Caco-2 (cell line): ENCODE results near the gene APBB1IP. TPM values are rescaled to one million over a fixed set of nuclear protein-coding genes. Genes with fewer than 3 reads are reported as not detected.

Source experiments
- BruUV-seq: library from RNA; stranded (reverse); fragments of 400-500 nt; replicated peaks from 2 replicates; lab custom pipeline; 2021; lab: Mats Ljungman, UMichigan
- CTCF ChIA-PET: fragments of 300-600 bp; sonication (Branson Sonifier 250); formaldehyde crosslinking; loops from one replicate; lab custom pipeline; 2022; ENCODE audit warnings: antibody characterized with exemption; lab: Charles Lee
- POLR2A ChIA-PET: fragments of 300-600 bp; sonication (Branson Sonifier 250); formaldehyde crosslinking; loops from one replicate; lab custom pipeline; 2022; ENCODE audit warnings: antibody characterized with exemption; lab: Charles Lee
- DNase-seq, 2 experiments: peaks; one replicate each; pipeline versions ENCODE4 v3.0.0 to v3.0.0-alpha.2; 2020 to 2022
- H3K27me3 ChIP-seq: replicated peaks from 2 replicates; pipeline ENCODE4 v1.6.0; 2011; ENCODE audit warnings: low read length; ENCODE audit not compliant: control insufficient read depth, insufficient read depth
- H3K36me3 ChIP-seq: 2 replicates; pipeline ENCODE4 v1.5.1; 2011; ENCODE audit warnings: low read length; ENCODE audit not compliant: control insufficient read depth, insufficient read depth
- H3K4me1 ChIP-seq: fragments of 250-450 bp; sonication (Bioruptor Pico); 2 replicates; pipeline ENCODE4 v1.5.1; 2020; ENCODE audit warnings: mild to moderate bottlenecking
- H3K4me3 ChIP-seq: 2 replicates; pipeline ENCODE4 v1.5.1; 2011; ENCODE audit warnings: low read depth, mild to moderate bottlenecking, control low read depth, low read length
- H3K9me3 ChIP-seq: fragments of 250-450 bp; sonication (Bioruptor Pico); 2 replicates; pipeline ENCODE4 v1.5.1; 2020; ENCODE audit warnings: mild to moderate bottlenecking, moderate library complexity
- H3K27ac Mint-ChIP-seq: one replicate; pipeline ENCODE4 v1.8.0; 2022; ENCODE audit warnings: mixed read lengths; ENCODE audit not compliant: unreplicated experiment
- H3K27me3 Mint-ChIP-seq: one replicate; pipeline ENCODE4 v1.8.0; 2022; ENCODE audit warnings: mixed read lengths; ENCODE audit not compliant: insufficient read depth, unreplicated experiment
- H3K36me3 Mint-ChIP-seq: one replicate; pipeline ENCODE4 v1.8.0; 2022; ENCODE audit warnings: mild to moderate bottlenecking, mixed read lengths; ENCODE audit not compliant: insufficient read depth, unreplicated experiment
- H3K4me1 Mint-ChIP-seq: one replicate; pipeline ENCODE4 v1.8.0; 2022; ENCODE audit warnings: low read depth, mixed read lengths; ENCODE audit not compliant: unreplicated experiment
- H3K4me3 Mint-ChIP-seq: one replicate; pipeline ENCODE4 v1.8.0; 2022; ENCODE audit warnings: mild to moderate bottlenecking, moderate library complexity, mixed read lengths; ENCODE audit not compliant: unreplicated experiment
- H3K9me3 Mint-ChIP-seq: one replicate; pipeline ENCODE4 v1.8.0; 2022; ENCODE audit warnings: mixed read lengths; ENCODE audit not compliant: unreplicated experiment
- CTCF ChIP-seq, 2 experiments: fragments of 200-600 bp in 1 of 2; IDR thresholded peaks; 1 replicate in 1 of 2; 2 replicates in 1 of 2; pipeline versions ENCODE4 v1.5.1 to v1.8.0; 2011 to 2022; ENCODE audit warnings: antibody characterized with exemption in 1 of 2, control low read depth in 1 of 2, inconsistent platforms in 1 of 2, low read depth in 1 of 2, low read length in 1 of 2, mild to moderate bottlenecking in 1 of 2, moderate library complexity in 1 of 2; ENCODE audit not compliant: insufficient read depth in 1 of 2, severe bottlenecking in 1 of 2, unreplicated experiment in 1 of 2
- intact Hi-C: fragments of 100-400 bp; cut with micrococcal nuclease; formaldehyde crosslinking; loops from one replicate; pipeline ENCODE4 v1.10.0; 2022; ENCODE audit not compliant: unreplicated experiment
- total RNA-seq: library from RNA; stranded (reverse); gene quantifications from 2 replicates; pipeline ENCODE4 v1.2.3, GENCODE V29; 2022

Gene APBB1IP
- total RNA-seq, 1 experiment from 2014 or later = 0.14 TPM

GRCh38 chr10:26468291-26468690, 30.1 kb downstream of the APBB1IP start:
- H3K4me3 ChIP-seq = no peak overlapping the region
- CTCF ChIA-PET = interaction anchor here (0.7 kb wide), 1 partner anchor 56 kb away, joined by 4 read pairs; no protein-coding TSS in a partner anchor
- H3K27ac Mint-ChIP-seq = peak overlapping the region; percentile 82
- H3K36me3 Mint-ChIP-seq = no peaks in the 10 kb centered on the region
- no peaks in the 10 kb centered on the region for H3K36me3 ChIP-seq
- peak in 1 of 2 experiments; percentile 35 for DNase-seq
- peaks cover 22% of the 10 kb centered on the region for H3K4me1 ChIP-seq
- H3K9me3 Mint-ChIP-seq = no peaks in the 10 kb centered on the region
- BruUV-seq = no TSS peak
- H3K9me3 ChIP-seq = no peaks in the 10 kb centered on the region
- intact Hi-C loops = loop anchor here (1.0 to 5.0 kb wide), 3 partner anchors 19 to 121 kb away; no protein-coding TSS in a partner anchor
- POLR2A ChIA-PET = no interaction called here
- no peaks in the 10 kb centered on the region for H3K27me3 Mint-ChIP-seq
- no peak for TF ChIP-seq CTCF (IDR thresholded peaks at IDR 0.05; ENCODE audit: insufficient read depth in 1 of 2, low read depth in 1 of 2, low read length in 1 of 2, severe bottlenecking in 1 of 2, unreplicated experiment in 1 of 2)
- H3K4me1 Mint-ChIP-seq = peaks cover 24% of the 10 kb centered on the region
- H3K27me3 ChIP-seq = no peaks in the 10 kb centered on the region
- peak overlapping the region; percentile 31 for H3K4me3 Mint-ChIP-seq

- Histone ChIP-seq H3K27me3 (no peaks in the 10 kb centered on the region), H3K9me3 (no peaks in the 10 kb centered on the region), H3K4me3 (no peak overlapping the region), H3K36me3 (no peaks in the 10 kb centered on the region), H3K4me1 (peaks cover 22% of the 10 kb centered on the region)
- DNase-seq = peak; percentile 32 to 51
- BruUV-seq = no TSS peak
- H3K4me3 Mint-ChIP-seq = peak overlapping the region; percentile 31
- no peak for TF ChIP-seq CTCF (IDR thresholded peaks at IDR 0.05; ENCODE audit: insufficient read depth in 1 of 2, low read depth in 1 of 2, low read length in 1 of 2, severe bottlenecking in 1 of 2, unreplicated experiment in 1 of 2)
- ChIA-PET CTCF (no interaction called here), POLR2A (no interaction called here)
- no peaks in the 10 kb centered on the region for H3K36me3 Mint-ChIP-seq
- H3K4me1 Mint-ChIP-seq = peaks cover 24% of the 10 kb centered on the region
- peak overlapping the region; percentile 82 for H3K27ac Mint-ChIP-seq
- no peaks in the 10 kb centered on the region for H3K9me3 Mint-ChIP-seq
- no peaks in the 10 kb centered on the region for H3K27me3 Mint-ChIP-seq
- intact Hi-C loops = loop anchor here (1.0 to 5.0 kb wide), 3 partner anchors 18 to 121 kb away; no protein-coding TSS in a partner anchor
Observed at GRCh38 chr10:26468700-26469099, 30.6 kb downstream of the APBB1IP start.

GRCh38 chr10:26472492-26472778, 34.3 kb downstream of the APBB1IP start:
- H3K9me3 ChIP-seq = no peaks in the 10 kb centered on the region
- no TSS peak for BruUV-seq
- H3K9me3 Mint-ChIP-seq = peaks cover under 1% of the 10 kb centered on the region
- intact Hi-C loops = no loop called here
- H3K27me3 ChIP-seq = no peaks in the 10 kb centered on the region
- H3K4me1 Mint-ChIP-seq = peaks cover 24% of the 10 kb centered on the region
- no peaks in the 10 kb centered on the region for H3K27me3 Mint-ChIP-seq
- ChIA-PET CTCF (no interaction called here), POLR2A (no interaction called here)
- H3K27ac Mint-ChIP-seq = no peak overlapping the region
- H3K4me1 ChIP-seq = peaks cover 22% of the 10 kb centered on the region
- no peak overlapping the region for H3K4me3 ChIP-seq
- TF ChIP-seq CTCF (IDR thresholded peaks at IDR 0.05; ENCODE audit: insufficient read depth in 1 of 2, low read depth in 1 of 2, low read length in 1 of 2, severe bottlenecking in 1 of 2, unreplicated experiment in 1 of 2) = no peak
- no peaks in the 10 kb centered on the region for H3K36me3 ChIP-seq
- no peak for DNase-seq
- no peak overlapping the region for H3K4me3 Mint-ChIP-seq
- no peaks in the 10 kb centered on the region for H3K36me3 Mint-ChIP-seq
